Adrenal gland (tissue), 12 donors: ENCODE results near the gene AUTS2. TPM values are rescaled to one million over a fixed set of nuclear protein-coding genes. Genes with fewer than 3 reads are reported as not detected.

Source experiments
- DNase-seq, 7 donors: peaks; one replicate each; pipeline ENCODE4 v3.0.0-alpha.2; 2019 to 2020
- H3K27ac ChIP-seq, 5 donors: fragments of 200-600 bp; sonication (generic) in 4 of 5; 1 replicate in 3 of 5; 2 replicates in 2 of 5; pipeline versions ENCODE4 v1.5.1 to v1.8.0; 2016 to 2020; ENCODE audit warnings: mild to moderate bottlenecking in 1 of 5
- H3K27me3 ChIP-seq: fragments of 200-600 bp; 2 replicates; pipeline ENCODE4 v1.8.0; 2021
- H3K36me3 ChIP-seq, 2 donors: fragments of 200-600 bp; replicated peaks in 1 of 2; 1 replicate in 1 of 2; 2 replicates in 1 of 2; pipeline versions ENCODE4 v1.5.1 to v1.8.0; 2018 to 2022
- H3K4me1 ChIP-seq, 2 donors: fragments of 200-600 bp; replicated peaks in 1 of 2; 1 replicate in 1 of 2; 2 replicates in 1 of 2; pipeline versions ENCODE4 v1.5.1 to v1.8.0; 2018 to 2021
- H3K4me3 ChIP-seq, 4 donors: fragments of 200-600 bp; sonication (generic) in 3 of 4; one replicate each; pipeline ENCODE4 v1.5.1; 2016 to 2018
- H3K9me3 ChIP-seq, 3 donors: fragments of 200-600 bp; sonication (generic) in 1 of 3; replicated peaks in 1 of 3; 1 replicate in 2 of 3; 2 replicates in 1 of 3; pipeline versions ENCODE4 v1.5.1 to v1.8.0; 2016 to 2021
- CTCF ChIP-seq, 6 experiments: fragments of 450-650 bp in 4 of 6; fragments of 200-600 bp in 2 of 6; sonication (generic) in 1 of 6; IDR thresholded peaks; 1 replicate in 5 of 6; 2 replicates in 1 of 6; pipeline versions ENCODE4 v1.5.1 to v1.8.0; 2016 to 2021; ENCODE audit warnings: antibody characterized with exemption in 6 of 6, mild to moderate bottlenecking in 2 of 6, moderate library complexity in 1 of 6
- POLR2A ChIP-seq, 2 donors: fragments of 450-650 bp; IDR thresholded peaks; one replicate each; pipeline ENCODE4 v1.6.1; 2017; ENCODE audit warnings: antibody characterized with exemption in 2 of 2, mild to moderate bottlenecking in 2 of 2, moderate library complexity in 1 of 2
- WGBS, 4 donors: extraction: QIAGEN DNeasy Blood & Tissue Kit in 2 of 4; methylation state at CpG; one replicate each; pipeline versions ENCODE4 v1.1.5 to v1.1.7; 2013 to 2017; 5-methylcytosine and 5-hydroxymethylcytosine counted together
- intact Hi-C, 2 donors: fragments of 100-400 bp; cut with DNase I; formaldehyde crosslinking; loops; one replicate each; pipeline versions ENCODE4 v1.14.1 to v1.15.0; 2022 to 2023
- polyA plus RNA-seq, 3 donors: library from polyadenylated mRNA; stranded (reverse); fragments of 200-250 nt in 2 of 3; fragments of 350-450 nt in 1 of 3; fragmentation: Illumina TruSeq in 1 of 3; extraction: RNeasy Lipid Tissue Mini Kit (QIAGEN cat#74804) in 1 of 3; gene quantifications; one replicate each; pipeline ENCODE4 v1.2.3, GENCODE V29; 2013 to 2014
- total RNA-seq, 9 donors: library from RNA; depleted of rRNA in 4 of 9; stranded (reverse); fragments of >200 nt in 4 of 9; fragments of 120-200 nt in 1 of 9; fragmentation: NEBNext Ultra II Directional in 1 of 9; extraction: Animal tissue kit (Norgen Biotek cat#: 25700) in 1 of 9; gene quantifications; one replicate each; pipeline versions ENCODE4 v1.1.0 to v1.2.4, GENCODE V29; 2013 to 2023
- donor health status: healthy with polysubstance abuse.
- donor health status: Bipolar disorder and iron deficiency.
- donor health status: DM: yes; HTN: yes; CAD: no.
- donor health status: DM: no; HTN: no; CAD: no.
- donor health status: DM: no; HTN: no; CAD: no.
- donor health status: DM: yes; HTN: yes; CAD: no.

AUTS2 gene
- total and polyA plus RNA-seq, 12 donors: 6.4 to 44.0 (median 15.2) TPM

- WGBS, 4 donors: 90 to 95% (median 94%) methylated on average over 2 of the region's 2 CpGs
Measured at GRCh38 chr7:70421319-70421718, 823.0 kb downstream of the AUTS2 start.

GRCh38 chr7:70426249-70426880 is 828.1 kb downstream of the AUTS2 start:
- no peak for DNase-seq
- WGBS, 4 donors: 88 to 97% (median 92%) methylated on average over 12 of the region's 12 CpGs
- no peaks in the 10 kb centered on the region for H3K36me3 ChIP-seq
- H3K4me1 ChIP-seq: no peaks in the 10 kb centered on the region
- no peaks in the 10 kb centered on the region for H3K9me3 ChIP-seq
- H3K27ac ChIP-seq: no peak overlapping the region
- no peak for TF ChIP-seq CTCF (IDR thresholded peaks at IDR 0.05)
- TF ChIP-seq POLR2A (IDR thresholded peaks at IDR 0.05): no peak
- H3K27me3 ChIP-seq: no peaks in the 10 kb centered on the region
- H3K4me3 ChIP-seq: no peak overlapping the region
- intact Hi-C loops: no loop called here

More at GRCh38 chr7:70421319-70421718, 823.0 kb downstream of the AUTS2 start:
- Histone ChIP-seq H3K4me3 (no peak overlapping the region), H3K27me3 (no peaks in the 10 kb centered on the region), H3K27ac (no peak overlapping the region), H3K36me3 (no peaks in the 10 kb centered on the region), H3K4me1 (no peaks in the 10 kb centered on the region), H3K9me3 (no peaks in the 10 kb centered on the region)
- no peak for TF ChIP-seq POLR2A (IDR thresholded peaks at IDR 0.05)
- no peak for TF ChIP-seq CTCF (IDR thresholded peaks at IDR 0.05)
- no peak for DNase-seq
- intact Hi-C loops: no loop called here

GRCh38 chr7:70432567-70433001 is 834.3 kb downstream of the AUTS2 start:
- no peak overlapping the region for H3K4me3 ChIP-seq
- no peak overlapping the region for H3K27ac ChIP-seq
- H3K27me3 ChIP-seq: no peaks in the 10 kb centered on the region
- no peaks in the 10 kb centered on the region for H3K4me1 ChIP-seq
- DNase-seq: no peak
- TF ChIP-seq CTCF (IDR thresholded peaks at IDR 0.05): no peak
- TF ChIP-seq POLR2A (IDR thresholded peaks at IDR 0.05): no peak
- no peaks in the 10 kb centered on the region for H3K36me3 ChIP-seq
- 87 to 93% (median 91%) methylated on average over 9 to 12 of the region's 12 CpGs for WGBS, 4 donors
- H3K9me3 ChIP-seq: no peaks in the 10 kb centered on the region
- intact Hi-C loops: no loop called here

GRCh38 chr7:70434376-70434775 is 836.1 kb downstream of the AUTS2 start:
- H3K4me1 ChIP-seq: no peaks in the 10 kb centered on the region
- no peak for DNase-seq
- no peak overlapping the region for H3K27ac ChIP-seq
- TF ChIP-seq CTCF (IDR thresholded peaks at IDR 0.05) (no peak), POLR2A (IDR thresholded peaks at IDR 0.05) (no peak)
- WGBS, 4 donors: 85 to 97% (median 90%) methylated on average over 2 of the region's 2 CpGs
- H3K36me3 ChIP-seq: no peaks in the 10 kb centered on the region
- H3K9me3 ChIP-seq: no peaks in the 10 kb centered on the region
- H3K27me3 ChIP-seq: no peaks in the 10 kb centered on the region
- H3K4me3 ChIP-seq: no peak overlapping the region
- intact Hi-C loops: no loop called here
